GM12872 (cell line): ENCODE results near the gene KISS1.

Experiments used
- TF ChIP-seq, protein P1 (sequence below): IDR thresholded peaks from 3 replicates; pipeline ENCODE4 v1.5.1; 2011; ENCODE audit warnings: low read depth, mild to moderate bottlenecking, low read length, moderate library complexity; ENCODE audit not compliant: insufficient read depth

Gene KISS1

DNA sequence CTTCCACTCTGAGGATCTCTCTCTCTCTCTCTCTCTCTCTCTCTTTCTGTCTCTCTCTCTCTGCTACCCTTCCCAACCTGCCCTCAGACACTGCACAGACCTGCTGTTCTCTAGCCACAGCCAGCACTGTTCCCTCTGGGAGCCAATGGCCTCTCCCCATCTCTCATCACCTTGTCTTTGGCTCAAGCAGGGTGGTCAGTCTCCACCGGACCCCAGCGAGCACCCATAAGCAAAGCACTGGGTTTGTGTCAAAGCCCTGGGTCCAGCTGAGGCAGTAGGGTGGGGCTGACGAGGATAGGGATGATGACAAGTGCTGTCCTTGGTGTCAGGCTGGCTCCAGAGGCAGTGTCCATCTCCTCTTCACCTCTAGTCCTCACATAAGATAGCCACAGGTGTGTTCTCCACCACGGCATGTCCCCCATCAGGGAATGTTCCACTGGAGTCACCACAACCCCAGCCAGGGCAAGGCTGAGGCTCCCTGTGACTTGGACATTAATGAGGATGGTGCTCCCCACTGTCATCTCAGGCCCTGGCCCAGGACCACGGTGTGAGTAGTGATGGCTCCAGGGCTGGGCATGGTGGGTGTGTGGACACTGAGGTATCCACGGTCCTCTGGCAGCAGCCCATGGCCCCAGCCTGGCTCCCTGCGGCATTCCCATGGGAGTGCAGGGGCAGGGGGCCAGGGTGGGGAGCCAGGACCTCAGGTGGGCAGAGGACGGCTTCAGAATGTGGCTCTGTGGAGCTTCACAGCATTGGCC lies 25.9 kb upstream of the KISS1 start:
- TF ChIP-seq, protein P1, sequence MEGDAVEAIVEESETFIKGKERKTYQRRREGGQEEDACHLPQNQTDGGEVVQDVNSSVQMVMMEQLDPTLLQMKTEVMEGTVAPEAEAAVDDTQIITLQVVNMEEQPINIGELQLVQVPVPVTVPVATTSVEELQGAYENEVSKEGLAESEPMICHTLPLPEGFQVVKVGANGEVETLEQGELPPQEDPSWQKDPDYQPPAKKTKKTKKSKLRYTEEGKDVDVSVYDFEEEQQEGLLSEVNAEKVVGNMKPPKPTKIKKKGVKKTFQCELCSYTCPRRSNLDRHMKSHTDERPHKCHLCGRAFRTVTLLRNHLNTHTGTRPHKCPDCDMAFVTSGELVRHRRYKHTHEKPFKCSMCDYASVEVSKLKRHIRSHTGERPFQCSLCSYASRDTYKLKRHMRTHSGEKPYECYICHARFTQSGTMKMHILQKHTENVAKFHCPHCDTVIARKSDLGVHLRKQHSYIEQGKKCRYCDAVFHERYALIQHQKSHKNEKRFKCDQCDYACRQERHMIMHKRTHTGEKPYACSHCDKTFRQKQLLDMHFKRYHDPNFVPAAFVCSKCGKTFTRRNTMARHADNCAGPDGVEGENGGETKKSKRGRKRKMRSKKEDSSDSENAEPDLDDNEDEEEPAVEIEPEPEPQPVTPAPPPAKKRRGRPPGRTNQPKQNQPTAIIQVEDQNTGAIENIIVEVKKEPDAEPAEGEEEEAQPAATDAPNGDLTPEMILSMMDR: no peak

DNA sequence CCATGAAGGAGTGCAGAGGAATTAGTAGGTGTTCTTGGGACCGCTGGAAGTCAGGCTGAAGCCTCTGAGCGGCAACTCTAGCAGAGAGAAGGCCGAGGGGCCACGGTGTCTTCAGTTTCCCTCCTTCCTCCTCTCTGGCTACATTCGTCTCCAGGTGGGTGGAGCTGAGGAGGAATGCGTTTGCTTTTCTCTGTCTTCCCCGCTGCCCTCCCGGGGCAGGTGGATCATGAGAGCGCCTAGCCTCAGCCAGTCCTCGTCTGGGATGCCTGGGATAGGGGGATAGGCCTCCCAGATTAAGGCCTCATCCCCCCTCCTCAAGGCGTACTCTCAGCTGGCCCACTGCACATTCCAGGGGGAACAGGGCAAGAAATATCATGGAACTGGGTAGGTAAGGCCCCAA lies 25.0 kb upstream of the KISS1 start:
- TF ChIP-seq, protein P1: no peak

- TF ChIP-seq, protein P1: no peak
These were observed 23.8 kb upstream of the KISS1 start for GRCh38 chr1:204219971-204220616.

DNA sequence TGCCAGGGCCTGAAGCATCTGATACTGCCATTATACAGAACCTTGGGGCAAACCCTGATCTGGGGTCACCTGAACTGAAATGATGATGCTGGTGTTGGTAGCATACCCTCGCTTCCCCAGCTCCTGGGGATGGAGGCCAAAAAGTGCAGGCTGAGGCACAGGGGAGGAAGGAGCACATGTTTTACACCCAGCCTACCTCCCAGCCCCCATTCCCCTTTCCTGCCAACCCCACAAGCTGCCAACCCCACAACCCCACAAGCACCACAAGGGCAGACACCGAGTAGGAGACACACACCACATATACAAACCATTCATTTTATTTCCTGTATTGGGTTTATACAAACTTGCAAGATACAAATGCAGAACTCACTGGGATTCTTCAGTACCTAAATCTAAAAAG lies 22.3 kb upstream of the KISS1 start:
- TF ChIP-seq, protein P1: no peak

DNA sequence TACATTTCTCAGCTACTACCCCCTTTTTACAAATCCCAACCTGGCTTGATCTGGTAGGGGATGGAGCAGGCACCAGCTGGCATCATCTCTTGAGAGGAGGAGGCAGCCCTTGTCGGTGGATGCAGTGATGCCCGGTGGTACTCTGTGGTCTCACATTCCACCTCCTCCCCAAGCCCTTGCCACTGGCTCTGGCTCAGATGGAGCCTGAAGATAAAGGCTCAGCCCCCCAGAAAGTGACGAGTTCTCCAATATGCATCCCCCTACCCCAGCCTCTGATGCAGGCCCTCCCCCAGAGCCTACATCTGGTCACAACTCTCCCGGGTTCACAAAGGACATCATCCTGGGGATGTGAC lies 21.3 kb upstream of the KISS1 start:
- TF ChIP-seq, protein P1: no peak

DNA sequence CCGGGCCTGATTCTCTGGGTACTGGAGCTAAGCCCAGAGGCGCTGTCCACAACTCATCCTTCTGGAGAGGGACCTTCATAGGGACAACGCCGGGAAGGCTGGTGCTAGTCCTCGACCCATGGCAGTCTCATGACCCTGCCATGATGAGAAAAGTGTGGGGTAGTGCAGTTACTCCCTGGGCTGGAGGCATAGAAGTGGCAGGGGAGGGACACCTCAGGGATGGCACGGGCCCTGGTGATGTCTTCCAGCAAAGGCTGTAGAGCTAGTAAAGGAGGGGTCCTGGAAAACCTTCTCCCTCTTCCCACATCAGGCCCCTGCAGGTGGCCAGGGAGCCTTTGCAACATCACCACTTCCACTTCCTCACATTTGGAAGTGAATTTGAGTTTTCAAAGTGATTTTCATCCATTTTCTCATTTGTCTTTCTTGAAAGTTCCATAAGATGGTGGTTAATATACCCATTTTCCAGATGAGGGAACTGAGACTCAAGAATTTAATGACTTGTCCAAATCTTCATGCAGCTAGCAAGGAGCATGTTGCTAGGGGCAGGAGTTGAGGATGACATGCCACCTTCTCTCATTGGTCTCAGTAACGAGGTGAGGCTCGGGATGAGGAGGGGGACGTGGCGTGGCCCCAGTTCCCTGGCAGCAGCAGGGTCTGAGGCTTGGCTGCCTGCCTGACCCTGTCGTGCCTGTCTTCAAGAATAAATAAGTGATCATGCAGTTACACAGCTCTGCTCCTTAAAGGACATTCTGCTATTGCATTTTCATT lies 20.8 kb upstream of the KISS1 start:
- TF ChIP-seq, protein P1: no peak

DNA sequence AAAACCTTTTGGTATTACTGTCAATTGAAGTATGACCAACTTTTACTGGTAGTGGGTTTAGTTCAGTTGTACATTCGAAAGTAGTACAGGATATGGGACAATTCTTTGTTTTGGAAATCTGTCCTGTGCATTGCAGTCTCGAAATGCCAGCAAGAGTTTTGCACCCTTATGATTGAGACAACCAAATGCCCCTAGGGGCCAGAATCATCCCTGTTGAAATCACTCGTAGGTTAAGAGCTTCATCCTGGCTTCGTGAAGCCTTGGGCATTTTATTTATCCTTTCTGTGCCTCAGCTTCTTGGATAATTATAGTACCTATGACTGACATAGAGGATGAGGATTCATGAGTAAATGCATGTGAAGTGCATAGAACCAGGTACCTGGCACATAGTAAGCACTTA lies 19.9 kb upstream of the KISS1 start:
- TF ChIP-seq, protein P1: no peak
